Trophoblast cell (in vitro differentiated cells and primary cell): Measurements from ENCODE around the gene NCAM2.

Source experiments
- DNase-seq, 2 donors: peaks; one replicate each; pipeline ENCODE4 v3.0.0-alpha.2; 2016
- H2AFZ ChIP-seq: 2 replicates; pipeline ENCODE4 v1.6.1; 2013; ENCODE audit warnings: low read length, moderate library complexity, mild to moderate bottlenecking; ENCODE audit not compliant: insufficient read depth, poor library complexity
- H2AK5ac ChIP-seq: 2 replicates; pipeline ENCODE4 v1.6.1; 2013; ENCODE audit warnings: mild to moderate bottlenecking, low read length
- H2BK120ac ChIP-seq: 2 replicates; pipeline ENCODE4 v1.6.1; 2013; ENCODE audit warnings: low read length, mild to moderate bottlenecking, moderate library complexity; ENCODE audit not compliant: insufficient read depth, poor library complexity
- H2BK12ac ChIP-seq: 2 replicates; pipeline ENCODE4 v1.6.1; 2013; ENCODE audit warnings: mild to moderate bottlenecking, low read length, moderate library complexity
- H2BK5ac ChIP-seq: 2 replicates; pipeline ENCODE4 v1.6.1; 2013; ENCODE audit warnings: low read length, low read depth, moderate library complexity, mild to moderate bottlenecking; ENCODE audit not compliant: poor library complexity
- H3K14ac ChIP-seq: 2 replicates; pipeline ENCODE4 v1.6.1; 2013; ENCODE audit warnings: mild to moderate bottlenecking, low read length
- H3K18ac ChIP-seq: 2 replicates; pipeline ENCODE4 v1.6.1; 2013; ENCODE audit warnings: mild to moderate bottlenecking, low read length
- H3K23ac ChIP-seq: 2 replicates; pipeline ENCODE4 v1.6.1; 2013; ENCODE audit warnings: low read length
- H3K27ac ChIP-seq: 2 replicates; pipeline ENCODE4 v1.5.1; 2013; ENCODE audit warnings: low read depth, mild to moderate bottlenecking, inconsistent platforms, low read length, moderate library complexity
- H3K27me3 ChIP-seq: 2 replicates; pipeline ENCODE4 v1.6.1; 2013; ENCODE audit warnings: inconsistent platforms, mild to moderate bottlenecking, low read length, moderate library complexity; ENCODE audit not compliant: insufficient read depth
- H3K36me3 ChIP-seq, 2 experiments: 1 replicate in 1 of 2; 2 replicates in 1 of 2; pipeline ENCODE4 v1.6.1; 2013; ENCODE audit warnings: low read length in 2 of 2, mild to moderate bottlenecking in 2 of 2, moderate library complexity in 1 of 2; ENCODE audit not compliant: insufficient read depth in 2 of 2, control insufficient read depth in 1 of 2
- H3K4ac ChIP-seq: 2 replicates; pipeline ENCODE4 v1.6.1; 2013; ENCODE audit warnings: low read depth, mild to moderate bottlenecking, low read length, moderate library complexity
- H3K4me1 ChIP-seq, 2 experiments: 1 replicate in 1 of 2; 2 replicates in 1 of 2; pipeline ENCODE4 v1.6.1; 2013; ENCODE audit warnings: low read length in 2 of 2, mild to moderate bottlenecking in 2 of 2, moderate library complexity in 1 of 2; ENCODE audit not compliant: insufficient read depth in 2 of 2, control insufficient read depth in 1 of 2
- H3K4me2 ChIP-seq: 2 replicates; pipeline ENCODE4 v1.6.1; 2013; ENCODE audit warnings: inconsistent platforms, mild to moderate bottlenecking, low read length, moderate library complexity
- H3K4me3 ChIP-seq: 2 replicates; pipeline ENCODE4 v1.5.1; 2013; ENCODE audit warnings: mild to moderate bottlenecking, low read depth, low read length, inconsistent platforms
- H3K79me1 ChIP-seq: one replicate; pipeline ENCODE4 v1.6.1; 2013; ENCODE audit warnings: low read length
- H3K79me2 ChIP-seq: 2 replicates; pipeline ENCODE4 v1.6.1; 2013; ENCODE audit warnings: low read length, mild to moderate bottlenecking; ENCODE audit not compliant: control insufficient read depth, insufficient read depth, poor library complexity
- H3K9ac ChIP-seq: 2 replicates; pipeline ENCODE4 v1.6.1; 2013; ENCODE audit warnings: mild to moderate bottlenecking, low read length
- H3K9me3 ChIP-seq: 2 replicates; pipeline ENCODE4 v1.6.1; 2013; ENCODE audit warnings: low read depth, mild to moderate bottlenecking, control low read depth, inconsistent platforms, low read length; ENCODE audit not compliant: insufficient read depth
- H4K12ac ChIP-seq: 2 replicates; pipeline ENCODE4 v1.6.1; 2013; ENCODE audit warnings: low read depth, mild to moderate bottlenecking, low read length, moderate library complexity
- H4K8ac ChIP-seq: 2 replicates; pipeline ENCODE4 v1.6.1; 2013; ENCODE audit warnings: low read depth, mild to moderate bottlenecking, low read length, moderate library complexity
- H4K91ac ChIP-seq: one replicate; pipeline ENCODE4 v1.6.1; 2013; ENCODE audit warnings: low read depth, mild to moderate bottlenecking, low read length, moderate library complexity
- WGBS: extraction: QIAGEN DNeasy Blood & Tissue Kit; methylation state at CpG from one replicate; pipeline ENCODE4 v1.1.7; 2013; ENCODE audit warnings: missing lambda C conversion rate; ENCODE audit not compliant: insufficient read length, insufficient coverage; ENCODE audit errors: extremely low coverage; 5-methylcytosine and 5-hydroxymethylcytosine counted together

NCAM2 gene

DNA sequence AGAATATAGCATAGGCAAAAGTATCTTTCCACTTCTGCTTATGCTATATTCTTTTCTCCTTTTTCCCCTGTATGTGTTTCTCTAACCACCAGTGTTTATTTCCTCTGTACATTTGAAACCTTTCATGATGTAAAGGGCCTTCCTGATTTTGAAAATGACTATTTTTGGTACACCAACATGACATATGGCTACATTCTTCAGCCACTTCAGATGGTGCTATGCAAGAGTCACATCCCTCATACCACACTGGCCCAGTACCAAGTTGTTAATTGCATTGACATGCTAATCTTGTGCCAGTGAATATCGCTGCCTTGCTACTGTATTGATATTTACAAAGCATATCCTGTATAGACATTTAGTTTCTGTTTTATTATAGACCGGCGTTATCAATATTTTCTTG lies 408.7 kb downstream of the NCAM2 start:
- no peak overlapping the region for H2BK5ac ChIP-seq
- no peak overlapping the region for H3K4ac ChIP-seq
- H3K9me3 ChIP-seq, result no peaks in the 10 kb centered on the region
- H4K91ac ChIP-seq, result no peak overlapping the region
- no peak overlapping the region for H3K18ac ChIP-seq
- H3K4me2 ChIP-seq, result no peak overlapping the region
- no peak overlapping the region for H3K23ac ChIP-seq
- no peak for DNase-seq
- no peaks in the 10 kb centered on the region for H3K4me1 ChIP-seq
- H4K8ac ChIP-seq, result no peak overlapping the region
- H3K79me2 ChIP-seq, result no peaks in the 10 kb centered on the region
- H2AK5ac ChIP-seq, result no peak overlapping the region
- no peak overlapping the region for H3K9ac ChIP-seq
- H3K79me1 ChIP-seq, result no peaks in the 10 kb centered on the region
- WGBS, result no CpG with 5 or more reads among the region's 3 CpGs
- H3K4me3 ChIP-seq, result no peak overlapping the region
- H2BK12ac ChIP-seq, result no peak overlapping the region
- no peak overlapping the region for H2BK120ac ChIP-seq
- no peaks in the 10 kb centered on the region for H3K36me3 ChIP-seq
- H4K12ac ChIP-seq, result no peak overlapping the region
- H2AFZ ChIP-seq, result no peak overlapping the region
- no peak overlapping the region for H3K27ac ChIP-seq
- no peaks in the 10 kb centered on the region for H3K27me3 ChIP-seq
- H3K14ac ChIP-seq, result no peak overlapping the region

GRCh38 chr21:21412096-21412495 lies 413.9 kb downstream of the NCAM2 start:
- no peak overlapping the region for H2AFZ ChIP-seq
- no peak overlapping the region for H3K23ac ChIP-seq
- no peak overlapping the region for H3K27ac ChIP-seq
- H3K4me1 ChIP-seq, result no peaks in the 10 kb centered on the region
- H3K4ac ChIP-seq, result no peak overlapping the region
- no peaks in the 10 kb centered on the region for H3K36me3 ChIP-seq
- H3K14ac ChIP-seq, result no peak overlapping the region
- H3K9ac ChIP-seq, result no peak overlapping the region
- H3K9me3 ChIP-seq, result no peaks in the 10 kb centered on the region
- H3K18ac ChIP-seq, result no peak overlapping the region
- H3K79me2 ChIP-seq, result no peaks in the 10 kb centered on the region
- no peak overlapping the region for H4K8ac ChIP-seq
- no peak overlapping the region for H2BK5ac ChIP-seq
- no peak overlapping the region for H2BK12ac ChIP-seq
- no CpG with 5 or more reads among the region's 6 CpGs for WGBS
- no peak overlapping the region for H3K4me3 ChIP-seq
- no peak overlapping the region for H2BK120ac ChIP-seq
- H3K27me3 ChIP-seq, result no peaks in the 10 kb centered on the region
- H4K12ac ChIP-seq, result no peak overlapping the region
- no peak overlapping the region for H4K91ac ChIP-seq
- no peaks in the 10 kb centered on the region for H3K79me1 ChIP-seq
- no peak for DNase-seq
- H2AK5ac ChIP-seq, result no peak overlapping the region
- H3K4me2 ChIP-seq, result no peak overlapping the region

DNA sequence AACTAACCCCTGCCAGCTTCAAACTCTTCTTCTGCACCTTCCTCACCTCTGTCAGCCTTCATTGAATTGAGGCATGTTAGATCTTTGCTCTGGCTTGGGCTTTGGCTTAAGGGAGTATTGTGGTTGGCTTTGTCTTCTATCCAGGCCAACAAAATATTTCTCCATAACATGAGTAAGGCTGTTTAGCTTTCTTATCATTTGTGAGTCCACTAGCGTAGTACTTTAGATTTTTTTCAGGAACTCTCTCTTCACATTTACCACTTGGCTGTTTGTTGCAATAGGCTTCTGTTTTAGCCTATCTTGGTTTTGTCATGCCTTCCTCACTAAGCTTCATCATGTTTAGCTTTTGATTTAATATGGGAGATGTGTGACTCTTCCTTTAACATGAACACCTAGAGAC lies 417.5 kb downstream of the NCAM2 start:
- no peak overlapping the region for H3K14ac ChIP-seq
- no peak overlapping the region for H2BK120ac ChIP-seq
- no peaks in the 10 kb centered on the region for H3K27me3 ChIP-seq
- no peaks in the 10 kb centered on the region for H3K9me3 ChIP-seq
- no peaks in the 10 kb centered on the region for H3K4me1 ChIP-seq
- no peaks in the 10 kb centered on the region for H3K79me2 ChIP-seq
- no peak overlapping the region for H3K23ac ChIP-seq
- no peak overlapping the region for H4K12ac ChIP-seq
- H3K79me1 ChIP-seq, result no peaks in the 10 kb centered on the region
- H2BK5ac ChIP-seq, result no peak overlapping the region
- H3K4ac ChIP-seq, result no peak overlapping the region
- no peak overlapping the region for H4K91ac ChIP-seq
- no peak overlapping the region for H3K18ac ChIP-seq
- H2AFZ ChIP-seq, result no peak overlapping the region
- whole genome bisulfite sequencing, result no CpG with 5 or more reads among the region's 1 CpG
- no peak for DNase-seq
- H3K9ac ChIP-seq, result no peak overlapping the region
- no peaks in the 10 kb centered on the region for H3K36me3 ChIP-seq
- no peak overlapping the region for H2AK5ac ChIP-seq
- H4K8ac ChIP-seq, result no peak overlapping the region
- H2BK12ac ChIP-seq, result no peak overlapping the region
- H3K4me3 ChIP-seq, result no peak overlapping the region
- H3K27ac ChIP-seq, result no peak overlapping the region
- H3K4me2 ChIP-seq, result no peak overlapping the region

DNA sequence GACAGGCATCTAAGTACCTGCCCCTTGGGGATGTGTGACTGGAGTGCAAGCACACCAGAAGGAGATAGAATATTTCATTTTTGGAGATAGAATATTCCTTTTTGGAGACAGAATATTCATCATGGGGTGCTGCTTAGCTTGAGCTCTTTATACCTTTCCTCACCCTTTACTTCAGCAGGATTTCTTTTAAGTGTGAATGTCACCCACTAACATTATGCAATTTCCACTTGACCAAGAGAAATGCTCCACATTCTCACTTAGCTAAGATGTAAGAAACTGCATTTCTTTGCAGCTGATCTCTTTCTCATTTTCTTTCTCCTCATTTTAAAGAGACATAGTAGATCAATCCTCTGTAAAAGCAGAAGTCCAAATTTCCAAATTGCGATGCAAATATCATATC lies 436.7 kb downstream of the NCAM2 start:
- Histone ChIP-seq H2BK120ac (no peak overlapping the region), H4K8ac (no peak overlapping the region), H4K12ac (no peak overlapping the region), H2AK5ac (no peak overlapping the region), H3K79me1 (no peaks in the 10 kb centered on the region), H2AFZ (no peak overlapping the region), H3K27ac (no peak overlapping the region), H3K18ac (no peak overlapping the region), H3K4me2 (no peak overlapping the region), H3K79me2 (no peaks in the 10 kb centered on the region), H4K91ac (no peak overlapping the region), H3K9me3 (no peaks in the 10 kb centered on the region), H3K27me3 (no peaks in the 10 kb centered on the region), H3K4ac (no peak overlapping the region), H3K4me1 (no peaks in the 10 kb centered on the region), H2BK5ac (no peak overlapping the region), H2BK12ac (no peak overlapping the region), H3K9ac (no peak overlapping the region), H3K23ac (no peak overlapping the region), H3K36me3 (no peaks in the 10 kb centered on the region), H3K14ac (no peak overlapping the region), H3K4me3 (no peak overlapping the region)
- DNase-seq, result no peak
- no CpG with 5 or more reads among the region's 1 CpG for WGBS
